IMR-90 (cell line): ENCODE results near the gene CDK11B.

Source experiments
- FOS ChIP-seq: fragments of 150-350 bp; IDR thresholded peaks from 2 replicates; pipeline ENCODE4 v1.6.1; 2016; ENCODE audit warnings: low read depth, low read length
- MAFK ChIP-seq: IDR thresholded peaks from 2 replicates; pipeline ENCODE4 v1.6.1; 2012; ENCODE audit warnings: low read depth, low read length, improper control_type of control experiment
- MAZ ChIP-seq: IDR thresholded peaks from 2 replicates; pipeline ENCODE4 v1.6.1; 2012; ENCODE audit warnings: low read depth, mild to moderate bottlenecking, low read length, improper control_type of control experiment, moderate library complexity, borderline replicate concordance
- MXI1 ChIP-seq: IDR thresholded peaks from 2 replicates; pipeline ENCODE4 v1.6.1; 2012; ENCODE audit warnings: low read depth, mild to moderate bottlenecking, low read length, moderate library complexity, borderline replicate concordance
- NFE2L2 ChIP-seq: fragments of 150-350 bp; IDR thresholded peaks from 2 replicates; pipeline ENCODE4 v1.6.1; 2016; ENCODE audit warnings: low read depth, mild to moderate bottlenecking, low read length
- POLR2A ChIP-seq: IDR thresholded peaks from 2 replicates; pipeline ENCODE4 v1.6.1; 2012; ENCODE audit warnings: mild to moderate bottlenecking, low read depth, low read length
- RAD21 ChIP-seq: IDR thresholded peaks from 2 replicates; pipeline ENCODE4 v1.6.1; 2012; ENCODE audit warnings: low read length, improper control_type of control experiment
- RFX5 ChIP-seq: IDR thresholded peaks from 2 replicates; pipeline ENCODE4 v1.8.0; 2012; ENCODE audit warnings: low read depth, mild to moderate bottlenecking, low read length, moderate library complexity
- USF2 ChIP-seq: fragments of 150-350 bp; IDR thresholded peaks from 2 replicates; pipeline ENCODE4 v1.6.1; 2017; ENCODE audit warnings: mild to moderate bottlenecking, antibody characterized with exemption, low read length, low read depth
- TF ChIP-seq, protein P1 (sequence below): conservative IDR thresholded peaks from 2 replicates; pipeline ENCODE4 v1.5.1; 2012; ENCODE audit warnings: mild to moderate bottlenecking, low read depth, low read length, improper control_type of control experiment

- TF ChIP-seq, protein P1, sequence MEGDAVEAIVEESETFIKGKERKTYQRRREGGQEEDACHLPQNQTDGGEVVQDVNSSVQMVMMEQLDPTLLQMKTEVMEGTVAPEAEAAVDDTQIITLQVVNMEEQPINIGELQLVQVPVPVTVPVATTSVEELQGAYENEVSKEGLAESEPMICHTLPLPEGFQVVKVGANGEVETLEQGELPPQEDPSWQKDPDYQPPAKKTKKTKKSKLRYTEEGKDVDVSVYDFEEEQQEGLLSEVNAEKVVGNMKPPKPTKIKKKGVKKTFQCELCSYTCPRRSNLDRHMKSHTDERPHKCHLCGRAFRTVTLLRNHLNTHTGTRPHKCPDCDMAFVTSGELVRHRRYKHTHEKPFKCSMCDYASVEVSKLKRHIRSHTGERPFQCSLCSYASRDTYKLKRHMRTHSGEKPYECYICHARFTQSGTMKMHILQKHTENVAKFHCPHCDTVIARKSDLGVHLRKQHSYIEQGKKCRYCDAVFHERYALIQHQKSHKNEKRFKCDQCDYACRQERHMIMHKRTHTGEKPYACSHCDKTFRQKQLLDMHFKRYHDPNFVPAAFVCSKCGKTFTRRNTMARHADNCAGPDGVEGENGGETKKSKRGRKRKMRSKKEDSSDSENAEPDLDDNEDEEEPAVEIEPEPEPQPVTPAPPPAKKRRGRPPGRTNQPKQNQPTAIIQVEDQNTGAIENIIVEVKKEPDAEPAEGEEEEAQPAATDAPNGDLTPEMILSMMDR: no peak
- no peak for TF ChIP-seq MAZ
- no peak for TF ChIP-seq USF2
- no peak for TF ChIP-seq POLR2A
- TF ChIP-seq MXI1: no peak
- TF ChIP-seq RAD21: no peak
- no peak for TF ChIP-seq NFE2L2
- TF ChIP-seq RFX5: no peak
- TF ChIP-seq MAFK: no peak
- no peak for TF ChIP-seq FOS
Observed at GRCh38 chr1:1606232-1606631, 52.6 kb downstream of the CDK11B start.
